ENCODE data around the gene IFT22.
A peak's percentile ranks its signal among the peaks of the same experiment; 100 is the strongest.
"Not testable (repeated sequence)": the region's sequence is repeated elsewhere in the genome, so short reads cannot be mapped to it uniquely, and the experiment has no call there.

IFT22 gene

DNA sequence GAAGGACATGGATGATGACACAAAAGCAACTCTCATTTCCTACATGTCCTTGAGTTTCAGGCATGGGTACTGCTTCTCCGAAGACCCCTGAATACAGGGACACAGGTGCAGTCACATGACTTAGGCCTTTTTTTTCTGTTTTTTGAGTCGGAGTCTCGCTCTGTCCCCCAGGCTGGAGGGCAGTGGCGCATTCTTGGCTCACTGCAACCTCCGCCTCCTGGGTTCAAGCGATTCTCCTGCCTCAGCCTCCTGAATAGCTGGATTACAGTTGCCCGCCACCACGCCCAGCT is 26.8 kb downstream of the IFT22 start:
- H3K4me3 ChIP-seq (ENCODE audit: low read length): no peak overlapping the region
- TF ChIP-seq, protein P1, sequence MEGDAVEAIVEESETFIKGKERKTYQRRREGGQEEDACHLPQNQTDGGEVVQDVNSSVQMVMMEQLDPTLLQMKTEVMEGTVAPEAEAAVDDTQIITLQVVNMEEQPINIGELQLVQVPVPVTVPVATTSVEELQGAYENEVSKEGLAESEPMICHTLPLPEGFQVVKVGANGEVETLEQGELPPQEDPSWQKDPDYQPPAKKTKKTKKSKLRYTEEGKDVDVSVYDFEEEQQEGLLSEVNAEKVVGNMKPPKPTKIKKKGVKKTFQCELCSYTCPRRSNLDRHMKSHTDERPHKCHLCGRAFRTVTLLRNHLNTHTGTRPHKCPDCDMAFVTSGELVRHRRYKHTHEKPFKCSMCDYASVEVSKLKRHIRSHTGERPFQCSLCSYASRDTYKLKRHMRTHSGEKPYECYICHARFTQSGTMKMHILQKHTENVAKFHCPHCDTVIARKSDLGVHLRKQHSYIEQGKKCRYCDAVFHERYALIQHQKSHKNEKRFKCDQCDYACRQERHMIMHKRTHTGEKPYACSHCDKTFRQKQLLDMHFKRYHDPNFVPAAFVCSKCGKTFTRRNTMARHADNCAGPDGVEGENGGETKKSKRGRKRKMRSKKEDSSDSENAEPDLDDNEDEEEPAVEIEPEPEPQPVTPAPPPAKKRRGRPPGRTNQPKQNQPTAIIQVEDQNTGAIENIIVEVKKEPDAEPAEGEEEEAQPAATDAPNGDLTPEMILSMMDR (conservative IDR thresholded peaks at IDR 0.05; ENCODE audit: low read length): no peak
- DNase-seq (ENCODE audit: low read depth): no peak

DNA sequence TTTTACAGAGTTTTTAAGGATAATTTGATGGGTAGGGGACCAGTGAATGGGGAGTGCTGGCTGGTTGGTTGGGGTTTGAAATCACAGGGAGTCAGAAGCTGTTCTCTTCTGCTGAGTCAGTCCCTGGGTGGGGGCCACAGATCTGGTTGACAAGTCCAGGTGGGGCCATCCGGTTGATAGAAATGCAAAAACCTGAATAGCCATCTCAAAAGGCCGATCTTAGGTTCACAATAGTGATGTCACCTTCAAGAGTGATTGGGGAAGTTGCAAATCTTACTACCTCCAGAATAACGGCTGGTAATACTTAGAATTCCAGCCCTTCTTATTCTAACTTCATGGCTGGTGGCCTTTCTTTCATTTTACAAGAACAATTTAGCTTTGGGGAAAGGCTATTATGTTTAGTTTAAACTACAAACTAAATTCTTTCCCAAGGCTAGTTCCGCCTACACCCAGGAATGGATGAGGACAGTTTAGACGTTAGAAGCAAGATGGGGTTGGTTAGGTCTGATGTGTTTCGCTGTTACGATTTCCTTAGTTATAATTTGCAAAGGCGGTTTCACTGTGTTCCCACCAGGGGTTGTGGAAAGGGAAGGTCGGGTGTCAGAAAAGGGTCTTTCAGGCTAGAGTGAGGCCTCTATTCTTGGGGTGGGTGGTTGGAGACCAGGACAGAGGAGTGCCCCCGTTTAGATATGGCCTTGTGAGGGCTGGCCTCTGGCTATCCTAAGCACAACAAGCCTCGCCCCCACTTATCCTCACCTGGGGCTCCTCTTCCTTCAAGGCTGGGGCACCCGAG is 27.4 kb downstream of the IFT22 start:
- TF ChIP-seq, protein P1 (conservative IDR thresholded peaks at IDR 0.05; ENCODE audit: low read length): no peak
- H3K4me3 ChIP-seq (ENCODE audit: low read length): no peak overlapping the region
- DNase-seq (ENCODE audit: low read depth): no peak

DNA sequence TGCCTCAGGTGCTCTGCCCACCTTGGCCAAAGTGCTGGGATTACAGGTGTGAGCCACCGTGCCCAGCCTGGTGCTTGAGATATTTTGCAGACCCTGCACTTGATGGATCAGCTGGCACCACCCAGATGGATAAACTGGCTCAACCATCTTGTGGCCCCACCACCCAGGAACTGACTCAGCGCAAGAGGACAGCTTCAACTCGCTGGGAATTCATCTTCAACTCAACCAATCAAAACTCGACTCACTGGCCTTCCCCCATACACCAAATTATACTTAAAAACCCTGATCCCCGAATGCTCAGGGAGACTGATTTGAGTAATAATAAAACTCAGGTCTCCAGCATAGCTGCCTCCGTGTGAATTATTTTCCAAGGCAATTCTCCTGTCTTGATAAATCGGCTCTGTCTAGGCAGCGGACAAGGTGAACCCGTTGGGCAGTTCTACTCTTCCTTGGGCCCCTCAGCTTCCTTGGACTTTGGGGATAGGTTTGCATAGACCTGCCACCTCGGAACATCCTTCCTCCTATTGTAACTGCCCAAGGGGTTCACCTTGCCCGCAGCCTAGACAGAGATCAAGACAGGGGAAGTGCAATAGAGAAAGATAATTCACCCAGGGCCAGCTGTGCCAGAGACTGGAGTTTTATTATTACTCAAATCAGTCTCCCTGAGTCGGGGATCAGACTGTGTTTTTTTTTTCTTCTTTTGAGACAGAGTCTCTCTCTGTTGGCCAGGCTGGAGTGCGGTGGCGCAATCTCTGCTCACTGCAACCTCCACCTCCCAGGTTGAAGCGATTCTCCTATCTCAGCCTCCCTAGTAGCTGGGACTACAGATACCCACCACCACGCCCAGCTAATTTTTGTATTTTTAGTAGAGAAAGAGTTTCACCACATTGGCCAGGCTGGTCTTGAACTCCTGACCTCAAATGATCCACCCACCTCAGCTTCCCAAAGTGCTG is 28.3 kb downstream of the IFT22 start:
- not testable (repeated sequence) for H3K4me3 ChIP-seq (ENCODE audit: low read length); DNase-seq (ENCODE audit: low read depth)

DNA sequence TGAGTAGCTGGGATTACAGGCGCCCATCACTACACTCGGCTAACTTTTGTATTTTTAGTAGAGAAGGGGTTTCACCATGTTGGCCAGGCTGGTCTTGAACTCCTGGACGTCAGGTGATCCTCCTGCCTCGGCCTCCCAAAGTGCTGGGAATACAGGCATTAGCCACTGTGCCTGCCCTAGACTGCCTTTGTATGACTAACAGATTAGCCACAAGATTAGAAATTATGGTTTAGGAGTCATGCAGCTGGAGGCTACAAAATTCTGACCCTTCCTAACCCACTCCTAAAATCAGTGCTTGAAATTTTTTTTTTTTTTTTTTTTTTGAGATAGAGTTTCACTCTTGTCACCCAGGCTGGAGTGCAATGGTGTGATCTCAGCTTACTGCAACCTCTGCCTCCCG is 29.0 kb downstream of the IFT22 start:
- not testable (repeated sequence) for H3K4me3 ChIP-seq (ENCODE audit: low read length); DNase-seq (ENCODE audit: low read depth)

DNA sequence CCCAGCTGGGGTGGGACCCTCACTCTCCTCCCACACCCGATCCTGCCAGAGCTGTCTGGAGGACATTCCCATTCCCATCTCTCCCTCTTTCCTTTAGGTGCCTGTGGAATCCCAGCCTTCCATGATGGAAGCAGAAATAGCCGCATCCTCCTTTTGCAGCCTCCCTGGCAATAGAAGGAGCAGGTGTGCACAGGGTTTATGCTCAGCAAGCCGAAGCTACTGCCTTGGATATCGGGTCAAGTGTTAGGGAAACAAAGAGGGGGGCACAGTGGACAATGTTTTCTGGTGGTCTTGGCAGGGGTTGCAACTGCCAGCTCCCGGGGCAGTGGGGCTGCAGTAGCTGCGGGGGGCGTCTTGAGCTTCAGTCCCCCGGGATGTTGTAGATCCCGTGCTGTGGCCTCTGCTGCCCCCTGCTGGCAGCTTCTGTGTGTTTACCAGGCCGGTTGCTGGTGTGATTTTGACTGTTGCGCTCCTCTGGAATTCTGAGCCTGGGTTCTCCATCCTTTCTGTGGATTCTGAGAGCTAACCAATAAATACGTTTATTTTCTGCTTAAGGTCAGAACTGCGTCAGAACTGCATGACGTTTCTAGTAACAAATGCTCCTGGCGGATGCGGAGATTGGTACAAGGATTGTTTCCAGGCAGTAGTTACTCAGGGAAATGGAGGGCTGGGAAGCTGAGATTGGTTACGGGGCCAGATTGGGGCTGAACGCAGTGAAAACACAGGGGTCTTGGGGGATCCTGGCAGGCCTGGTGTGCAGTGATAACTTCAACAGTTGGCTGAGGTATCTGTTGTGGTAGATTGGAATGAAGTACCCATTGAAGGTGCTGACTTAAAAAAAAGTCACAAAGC is 31.2 kb downstream of the IFT22 start:
- DNase-seq (ENCODE audit: low read depth); H3K4me3 ChIP-seq (ENCODE audit: low read length): not testable (repeated sequence)
- TF ChIP-seq, protein P1 (conservative IDR thresholded peaks at IDR 0.05; ENCODE audit: low read length): peak; percentile 53

DNA sequence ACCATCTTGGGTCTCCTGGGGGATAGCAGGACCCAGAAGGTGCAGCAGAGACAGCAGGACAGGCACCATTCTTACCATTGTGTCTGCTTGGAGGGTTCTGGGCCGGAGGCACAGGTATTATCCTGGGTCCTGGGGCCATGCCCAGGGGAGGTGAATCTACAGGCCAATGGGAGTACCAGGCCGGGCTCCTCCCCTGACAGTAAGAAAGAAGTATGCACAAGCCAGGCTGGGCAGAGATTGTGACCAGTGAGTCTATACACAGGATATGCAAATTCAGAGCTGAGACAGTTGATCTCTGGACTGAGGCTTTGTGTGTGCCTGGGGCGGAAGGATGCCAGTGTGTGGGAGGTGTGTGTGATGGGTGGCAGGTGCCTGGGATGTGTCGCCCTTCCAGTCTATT is 31.9 kb downstream of the IFT22 start:
- not testable (repeated sequence) for H3K4me3 ChIP-seq (ENCODE audit: low read length); DNase-seq (ENCODE audit: low read depth)

DNA sequence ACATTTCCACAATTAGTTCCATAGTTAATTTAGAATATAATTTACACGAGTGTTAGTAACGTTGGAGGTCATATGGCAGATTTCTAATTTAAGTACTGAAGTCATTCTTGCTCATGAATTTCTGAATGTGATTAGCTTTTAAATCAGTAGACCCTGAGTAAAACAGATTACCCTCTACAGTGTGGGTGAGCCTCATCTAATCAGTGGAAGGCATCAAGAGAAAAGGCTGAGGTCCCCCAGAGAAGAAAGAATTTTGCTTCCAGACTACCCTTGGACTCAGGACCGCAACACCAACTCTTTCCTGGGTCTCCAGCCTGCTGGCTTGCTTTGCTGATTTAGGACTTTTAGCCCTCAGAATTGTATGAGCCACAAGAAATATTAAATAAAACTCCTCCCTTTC is 33.2 kb downstream of the IFT22 start:
- TF ChIP-seq, protein P1 (conservative IDR thresholded peaks at IDR 0.05; ENCODE audit: low read length): no peak
- no peak for DNase-seq (ENCODE audit: low read depth)
- no peak overlapping the region for H3K4me3 ChIP-seq (ENCODE audit: low read length)

DNA sequence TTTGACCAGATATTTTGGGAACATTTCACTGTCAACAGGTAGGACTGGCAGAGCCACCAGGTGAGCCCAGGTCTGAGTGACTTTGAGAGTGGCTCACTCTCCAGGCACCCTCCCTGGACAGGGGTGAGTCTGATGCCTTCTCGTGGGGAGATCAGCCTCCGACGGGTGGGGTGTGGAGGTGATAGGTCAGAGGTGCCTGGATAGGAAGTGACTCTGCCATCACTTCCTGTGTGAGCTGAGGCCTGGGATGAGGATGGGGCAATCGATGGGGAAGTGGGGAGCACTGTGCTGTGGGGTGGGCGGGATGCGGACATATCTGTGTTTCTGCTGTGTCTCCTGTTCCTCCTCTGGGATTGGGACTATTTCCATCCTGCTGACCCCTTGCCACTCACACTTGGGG is 34.6 kb downstream of the IFT22 start:
- no peak for DNase-seq (ENCODE audit: low read depth)
- no peak overlapping the region for H3K4me3 ChIP-seq (ENCODE audit: low read length)
- TF ChIP-seq, protein P1 (conservative IDR thresholded peaks at IDR 0.05; ENCODE audit: low read length): no peak

DNA sequence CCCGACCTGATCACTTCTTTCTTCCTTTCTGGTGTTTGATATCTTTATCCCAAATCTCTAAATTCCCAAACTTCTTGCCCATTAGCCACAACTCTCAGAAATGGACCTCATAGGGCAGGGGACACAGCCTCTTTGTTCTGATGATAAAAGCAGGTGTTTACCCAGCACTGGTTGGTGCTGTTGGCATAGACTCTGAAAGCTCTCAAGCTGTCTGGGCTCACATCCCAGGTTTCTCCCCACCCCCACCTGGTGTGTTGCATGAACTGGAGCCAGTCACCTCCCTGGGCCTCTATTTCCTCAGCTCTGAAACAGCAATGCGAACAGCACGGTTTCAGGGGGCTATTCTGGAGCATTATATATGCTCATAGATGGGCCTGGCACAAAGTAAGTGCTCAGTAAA is 35.7 kb downstream of the IFT22 start:
- H3K4me3 ChIP-seq (ENCODE audit: low read length); DNase-seq (ENCODE audit: low read depth): not testable (repeated sequence)
